ENCODE data around the gene ZNF134. TPM values are rescaled to one million over a fixed set of nuclear protein-coding genes. Genes with fewer than 3 reads are reported as not detected.

Gene ZNF134
- total RNA-seq, 1 donor: 18.5 TPM

- peaks cover 53% of the 10 kb centered on the region for H3K36me3 ChIP-seq (ENCODE audit: insufficient read depth, low read length)
- no peak for DNase-seq (ENCODE audit: insufficient read length, low spot score, missing footprints)
Observed at GRCh38 chr19:57641715-57642234, 27.7 kb downstream of the ZNF134 start.

GRCh38 chr19:57642396-57643046 lies 28.5 kb downstream of the ZNF134 start:
- H3K9me3 ChIP-seq (ENCODE audit: low read depth, low read length): peaks cover 33% of the 10 kb centered on the region
- H2AFZ ChIP-seq (ENCODE audit: low read length): no peak overlapping the region
- TF ChIP-seq CTCF (IDR thresholded peaks at IDR 0.05; ENCODE audit: extremely low read depth, low read depth, low read length): no peak
- H3K4me2 ChIP-seq (ENCODE audit: insufficient read depth, low read length): no peak overlapping the region
- no peaks in the 10 kb centered on the region for H3K27me3 ChIP-seq (ENCODE audit: insufficient read depth, low read length)
- H3K4me1 ChIP-seq (ENCODE audit: insufficient read depth, low read length): no peaks in the 10 kb centered on the region
- H3K27ac ChIP-seq (ENCODE audit: low read depth, low read length): no peak overlapping the region
- peaks cover 46% of the 10 kb centered on the region for H3K36me3 ChIP-seq (ENCODE audit: insufficient read depth, low read length)
- H4K20me1 ChIP-seq (ENCODE audit: insufficient read depth, low read length): no peaks in the 10 kb centered on the region
- peaks cover 1% of the 10 kb centered on the region for H3K79me2 ChIP-seq (ENCODE audit: insufficient read depth, low read length)
- no peak overlapping the region for H3K4me3 ChIP-seq (ENCODE audit: insufficient read depth, low read length)
- no peak for DNase-seq (ENCODE audit: insufficient read length, low spot score, missing footprints)

More at GRCh38 chr19:57641715-57642234, 27.7 kb downstream of the ZNF134 start:
- Histone ChIP-seq H3K4me3 (ENCODE audit: insufficient read depth, low read length) (no peak overlapping the region), H3K4me2 (ENCODE audit: insufficient read depth, low read length) (no peak overlapping the region), H2AFZ (ENCODE audit: low read length) (no peak overlapping the region), H3K9me3 (ENCODE audit: low read depth, low read length) (peaks cover 38% of the 10 kb centered on the region), H4K20me1 (ENCODE audit: insufficient read depth, low read length) (no peaks in the 10 kb centered on the region), H3K79me2 (ENCODE audit: insufficient read depth, low read length) (peaks cover 5% of the 10 kb centered on the region), H3K27me3 (ENCODE audit: insufficient read depth, low read length) (no peaks in the 10 kb centered on the region), H3K27ac (ENCODE audit: low read depth, low read length) (no peak overlapping the region), H3K4me1 (ENCODE audit: insufficient read depth, low read length) (no peaks in the 10 kb centered on the region)
- TF ChIP-seq CTCF (IDR thresholded peaks at IDR 0.05; ENCODE audit: extremely low read depth, low read depth, low read length): no peak

- Histone ChIP-seq H3K79me2 (ENCODE audit: insufficient read depth, low read length) (no peaks in the 10 kb centered on the region), H3K4me1 (ENCODE audit: insufficient read depth, low read length) (no peaks in the 10 kb centered on the region), H3K4me3 (ENCODE audit: insufficient read depth, low read length) (no peak overlapping the region), H2AFZ (ENCODE audit: low read length) (no peak overlapping the region), H4K20me1 (ENCODE audit: insufficient read depth, low read length) (no peaks in the 10 kb centered on the region), H3K27me3 (ENCODE audit: insufficient read depth, low read length) (no peaks in the 10 kb centered on the region), H3K27ac (ENCODE audit: low read depth, low read length) (no peak overlapping the region), H3K36me3 (ENCODE audit: insufficient read depth, low read length) (peaks cover 42% of the 10 kb centered on the region), H3K4me2 (ENCODE audit: insufficient read depth, low read length) (no peak overlapping the region), H3K9me3 (ENCODE audit: low read depth, low read length) (peaks cover 30% of the 10 kb centered on the region)
- no peak for TF ChIP-seq CTCF (IDR thresholded peaks at IDR 0.05; ENCODE audit: extremely low read depth, low read depth, low read length)
- DNase-seq (ENCODE audit: insufficient read length, low spot score, missing footprints): no peak
Observed at GRCh38 chr19:57643734-57644133, 29.7 kb downstream of the ZNF134 start.

GRCh38 chr19:57648331-57649003 lies 34.4 kb downstream of the ZNF134 start:
- Histone ChIP-seq H3K4me3 (ENCODE audit: insufficient read depth, low read length) (no peak overlapping the region), H3K27ac (ENCODE audit: low read depth, low read length) (no peak overlapping the region), H3K27me3 (ENCODE audit: insufficient read depth, low read length) (no peaks in the 10 kb centered on the region), H3K9me3 (ENCODE audit: low read depth, low read length) (no peaks in the 10 kb centered on the region), H3K36me3 (ENCODE audit: insufficient read depth, low read length) (no peaks in the 10 kb centered on the region), H3K4me1 (ENCODE audit: insufficient read depth, low read length) (no peaks in the 10 kb centered on the region), H2AFZ (ENCODE audit: low read length) (no peak overlapping the region), H4K20me1 (ENCODE audit: insufficient read depth, low read length) (no peaks in the 10 kb centered on the region), H3K79me2 (ENCODE audit: insufficient read depth, low read length) (no peaks in the 10 kb centered on the region), H3K4me2 (ENCODE audit: insufficient read depth, low read length) (no peak overlapping the region)
- no peak for TF ChIP-seq CTCF (IDR thresholded peaks at IDR 0.05; ENCODE audit: extremely low read depth, low read depth, low read length)
- no peak for DNase-seq (ENCODE audit: insufficient read length, low spot score, missing footprints)
